K562 (cell line): ENCODE measurements around the gene MDP1.

Experiments used
- DMBX1 ChIP-seq: fragments of 250-450 bp; sonication (Bioruptor Pico); IDR thresholded peaks from 2 replicates; pipeline ENCODE4 v1.8.0; 2022; ENCODE audit warnings: inconsistent platforms, mild to moderate bottlenecking, moderate library complexity, borderline replicate concordance
- DNMT1 ChIP-seq: fragments of 450-650 bp; IDR thresholded peaks from 2 replicates; pipeline ENCODE4 v1.6.1; 2016; ENCODE audit warnings: antibody characterized with exemption, mild to moderate bottlenecking
- GABPA ChIP-seq: fragments of 200-800 bp; sonication (Bioruptor generic); conservative IDR thresholded peaks from 2 replicates; pipeline ENCODE4 v1.6.1; 2016; ENCODE audit warnings: low read depth, missing genetic modification characterization, missing compliant biosample characterization
- HEY1 ChIP-seq: fragments of 250-450 bp; sonication (Bioruptor Pico); IDR thresholded peaks from 2 replicates; pipeline ENCODE4 v1.5.0; 2020; ENCODE audit warnings: mild to moderate bottlenecking, moderate library complexity, borderline replicate concordance
- MYC ChIP-seq, 2 experiments: fragments of 250-450 bp in 1 of 2; sonication (Bioruptor Pico) in 1 of 2; IDR thresholded peaks; 2 replicates each; pipeline versions ENCODE4 v1.5.1 to v1.6.1; 2012 to 2021; ENCODE audit warnings: low read depth in 2 of 2, borderline replicate concordance in 1 of 2, improper control_type of control experiment in 1 of 2, low read length in 1 of 2, mild to moderate bottlenecking in 1 of 2, moderate library complexity in 1 of 2
- PHTF2 ChIP-seq: fragments of 250-450 bp; sonication (Bioruptor Pico); IDR thresholded peaks from 2 replicates; pipeline ENCODE4 v1.5.0; 2021; ENCODE audit warnings: mild to moderate bottlenecking
- REST ChIP-seq, 2 experiments: fragments of 450-650 bp; formaldehyde crosslinking in 1 of 2; IDR thresholded peaks; 2 replicates each; pipeline versions ENCODE4 v1.4.0 to v1.6.1; 2014 to 2020; ENCODE audit warnings: mild to moderate bottlenecking in 2 of 2, borderline replicate concordance in 1 of 2, low read depth in 1 of 2

- TF ChIP-seq MYC (IDR thresholded peaks at IDR 0.05; ENCODE audit: low read depth, low read length) = no peak
- no peak for TF ChIP-seq MYC (CRISPR knock-in tag; IDR thresholded peaks at IDR 0.05; ENCODE audit: borderline replicate concordance, low read depth)
- TF ChIP-seq PHTF2 (CRISPR knock-in tag) = no peak
- no peak for TF ChIP-seq GABPA (tag)
- TF ChIP-seq DMBX1 = no peak
- no peak for TF ChIP-seq REST (IDR thresholded peaks at IDR 0.05; ENCODE audit: borderline replicate concordance)
- no peak for TF ChIP-seq REST (CRISPR knock-in tag; IDR thresholded peaks at IDR 0.05; ENCODE audit: low read depth)
- no peak for TF ChIP-seq DNMT1
- no peak for TF ChIP-seq HEY1 (CRISPR knock-in tag)
Measured at GRCh38 chr14:24256960-24257359, 41.1 kb upstream of the MDP1 start.
